ENCODE measurements around the gene CFAP157.

Gene CFAP157

GRCh38 chr9:127706836-127707241 lies at the start of gene CFAP157:
TSS of gene CFAP157 (plus strand) at chr9:127706988. CDS start at chr9:127707032, 44 bp downstream.
- H3K27me3 ChIP-seq (ENCODE audit: control insufficient read depth in 2 of 2, insufficient read depth in 2 of 2, low read length in 2 of 2), result no peaks in the 10 kb centered on the region
- peaks cover 0 to 7% of the 10 kb centered on the region in 2 donors for H3K4me1 ChIP-seq (ENCODE audit: control insufficient read depth in 2 of 2, insufficient read depth in 2 of 2, low read length in 2 of 2)
- H3K36me3 ChIP-seq (ENCODE audit: control insufficient read depth in 2 of 2, insufficient read depth in 2 of 2, low read length in 2 of 2), result no peaks in the 10 kb centered on the region
- no peak within 1 kb of the TSS for H3K4me3 ChIP-seq (ENCODE audit: low read length in 2 of 2)
- H3K27ac ChIP-seq (ENCODE audit: low read depth in 2 of 2, low read length in 2 of 2), result no peak within 1 kb of the TSS
- no peaks in the 10 kb centered on the region for H3K9me3 ChIP-seq (ENCODE audit: control insufficient read depth in 2 of 2, low read length in 2 of 2)
- H3K9ac ChIP-seq (ENCODE audit: low read depth in 1 of 2, low read length in 2 of 2), result no peak within 1 kb of the TSS

- Histone ChIP-seq H3K4me1 (ENCODE audit: control insufficient read depth in 2 of 2, insufficient read depth in 2 of 2, low read length in 2 of 2) (no peaks in the 10 kb centered on the region), H3K36me3 (ENCODE audit: control insufficient read depth in 2 of 2, insufficient read depth in 2 of 2, low read length in 2 of 2) (peaks cover 0 to 9% of the 10 kb centered on the region in 2 donors), H3K27me3 (ENCODE audit: control insufficient read depth in 2 of 2, insufficient read depth in 2 of 2, low read length in 2 of 2) (no peaks in the 10 kb centered on the region), H3K9ac (ENCODE audit: low read depth in 1 of 2, low read length in 2 of 2) (no peak overlapping the region), H3K4me3 (ENCODE audit: low read length in 2 of 2) (no peak overlapping the region), H3K27ac (ENCODE audit: low read depth in 2 of 2, low read length in 2 of 2) (no peak overlapping the region), H3K9me3 (ENCODE audit: control insufficient read depth in 2 of 2, low read length in 2 of 2) (no peaks in the 10 kb centered on the region)
Observed at GRCh38 chr9:127658428-127658827, 48.4 kb upstream of the CFAP157 start.

- Histone ChIP-seq H3K36me3 (ENCODE audit: control insufficient read depth in 2 of 2, insufficient read depth in 2 of 2, low read length in 2 of 2) (peaks cover 0 to 6% of the 10 kb centered on the region in 2 donors), H3K9me3 (ENCODE audit: control insufficient read depth in 2 of 2, low read length in 2 of 2) (no peaks in the 10 kb centered on the region), H3K9ac (ENCODE audit: low read depth in 1 of 2, low read length in 2 of 2) (no peak overlapping the region), H3K27me3 (ENCODE audit: control insufficient read depth in 2 of 2, insufficient read depth in 2 of 2, low read length in 2 of 2) (no peaks in the 10 kb centered on the region), H3K4me1 (ENCODE audit: control insufficient read depth in 2 of 2, insufficient read depth in 2 of 2, low read length in 2 of 2) (peaks cover 0 to 11% of the 10 kb centered on the region in 2 donors), H3K4me3 (ENCODE audit: low read length in 2 of 2) (no peak overlapping the region), H3K27ac (ENCODE audit: low read depth in 2 of 2, low read length in 2 of 2) (peak overlapping the region; percentile 46 to 60)
Observed at GRCh38 chr9:127660886-127661741, 45.7 kb upstream of the CFAP157 start.

GRCh38 chr9:127662617-127663016 lies 44.2 kb upstream of the CFAP157 start:
- peaks cover 0 to 11% of the 10 kb centered on the region in 2 donors for H3K4me1 ChIP-seq (ENCODE audit: control insufficient read depth in 2 of 2, insufficient read depth in 2 of 2, low read length in 2 of 2)
- H3K9me3 ChIP-seq (ENCODE audit: control insufficient read depth in 2 of 2, low read length in 2 of 2), result no peaks in the 10 kb centered on the region
- no peak overlapping the region for H3K4me3 ChIP-seq (ENCODE audit: low read length in 2 of 2)
- no peak overlapping the region for H3K27ac ChIP-seq (ENCODE audit: low read depth in 2 of 2, low read length in 2 of 2)
- no peak overlapping the region for H3K9ac ChIP-seq (ENCODE audit: low read depth in 1 of 2, low read length in 2 of 2)
- H3K36me3 ChIP-seq (ENCODE audit: control insufficient read depth in 2 of 2, insufficient read depth in 2 of 2, low read length in 2 of 2), result peaks cover 0 to 6% of the 10 kb centered on the region in 2 donors
- no peaks in the 10 kb centered on the region for H3K27me3 ChIP-seq (ENCODE audit: control insufficient read depth in 2 of 2, insufficient read depth in 2 of 2, low read length in 2 of 2)

- no peaks in the 10 kb centered on the region for H3K9me3 ChIP-seq (ENCODE audit: control insufficient read depth in 2 of 2, low read length in 2 of 2)
- H3K27me3 ChIP-seq (ENCODE audit: control insufficient read depth in 2 of 2, insufficient read depth in 2 of 2, low read length in 2 of 2), result no peaks in the 10 kb centered on the region
- peak overlapping the region in 1 of 2 donors; percentile 17 for H3K27ac ChIP-seq (ENCODE audit: low read depth in 2 of 2, low read length in 2 of 2)
- no peak overlapping the region for H3K9ac ChIP-seq (ENCODE audit: low read depth in 1 of 2, low read length in 2 of 2)
- H3K4me3 ChIP-seq (ENCODE audit: low read length in 2 of 2), result no peak overlapping the region
- H3K36me3 ChIP-seq (ENCODE audit: control insufficient read depth in 2 of 2, insufficient read depth in 2 of 2, low read length in 2 of 2), result peaks cover 0 to 6% of the 10 kb centered on the region in 2 donors
- peaks cover 0 to 11% of the 10 kb centered on the region in 2 donors for H3K4me1 ChIP-seq (ENCODE audit: control insufficient read depth in 2 of 2, insufficient read depth in 2 of 2, low read length in 2 of 2)
Observed at GRCh38 chr9:127664324-127664677, 42.5 kb upstream of the CFAP157 start.

- H3K4me3 ChIP-seq (ENCODE audit: low read length in 2 of 2), result no peak overlapping the region
- H3K9me3 ChIP-seq (ENCODE audit: control insufficient read depth in 2 of 2, low read length in 2 of 2), result no peaks in the 10 kb centered on the region
- H3K27me3 ChIP-seq (ENCODE audit: control insufficient read depth in 2 of 2, insufficient read depth in 2 of 2, low read length in 2 of 2), result no peaks in the 10 kb centered on the region
- H3K36me3 ChIP-seq (ENCODE audit: control insufficient read depth in 2 of 2, insufficient read depth in 2 of 2, low read length in 2 of 2), result peaks cover 0 to 6% of the 10 kb centered on the region in 2 donors
- H3K4me1 ChIP-seq (ENCODE audit: control insufficient read depth in 2 of 2, insufficient read depth in 2 of 2, low read length in 2 of 2), result peaks cover 0 to 11% of the 10 kb centered on the region in 2 donors
- H3K27ac ChIP-seq (ENCODE audit: low read depth in 2 of 2, low read length in 2 of 2), result peak overlapping the region in 1 of 2 donors; percentile 17
- H3K9ac ChIP-seq (ENCODE audit: low read depth in 1 of 2, low read length in 2 of 2), result no peak overlapping the region
Observed at GRCh38 chr9:127664678-127665507, 41.9 kb upstream of the CFAP157 start.

- peaks cover 0 to 6% of the 10 kb centered on the region in 2 donors for H3K36me3 ChIP-seq (ENCODE audit: control insufficient read depth in 2 of 2, insufficient read depth in 2 of 2, low read length in 2 of 2)
Observed at GRCh38 chr9:127667127-127667844, 39.5 kb upstream of the CFAP157 start.

GRCh38 chr9:127667906-127668305 lies 38.9 kb upstream of the CFAP157 start:
- H3K9ac ChIP-seq (ENCODE audit: low read depth in 1 of 2, low read length in 2 of 2), result no peak overlapping the region
- H3K27ac ChIP-seq (ENCODE audit: low read depth in 2 of 2, low read length in 2 of 2), result no peak overlapping the region
- H3K4me1 ChIP-seq (ENCODE audit: control insufficient read depth in 2 of 2, insufficient read depth in 2 of 2, low read length in 2 of 2), result peaks cover 0 to 11% of the 10 kb centered on the region in 2 donors
- peaks cover 0 to 4% of the 10 kb centered on the region in 2 donors for H3K36me3 ChIP-seq (ENCODE audit: control insufficient read depth in 2 of 2, insufficient read depth in 2 of 2, low read length in 2 of 2)
- H3K4me3 ChIP-seq (ENCODE audit: low read length in 2 of 2), result no peak overlapping the region
- no peaks in the 10 kb centered on the region for H3K9me3 ChIP-seq (ENCODE audit: control insufficient read depth in 2 of 2, low read length in 2 of 2)
- no peaks in the 10 kb centered on the region for H3K27me3 ChIP-seq (ENCODE audit: control insufficient read depth in 2 of 2, insufficient read depth in 2 of 2, low read length in 2 of 2)

More at GRCh38 chr9:127667127-127667844, 39.5 kb upstream of the CFAP157 start:
- Histone ChIP-seq H3K9ac (ENCODE audit: low read depth in 1 of 2, low read length in 2 of 2) (no peak overlapping the region), H3K4me3 (ENCODE audit: low read length in 2 of 2) (no peak overlapping the region), H3K27ac (ENCODE audit: low read depth in 2 of 2, low read length in 2 of 2) (no peak overlapping the region), H3K27me3 (ENCODE audit: control insufficient read depth in 2 of 2, insufficient read depth in 2 of 2, low read length in 2 of 2) (no peaks in the 10 kb centered on the region), H3K4me1 (ENCODE audit: control insufficient read depth in 2 of 2, insufficient read depth in 2 of 2, low read length in 2 of 2) (peaks cover 0 to 11% of the 10 kb centered on the region in 2 donors), H3K9me3 (ENCODE audit: control insufficient read depth in 2 of 2, low read length in 2 of 2) (no peaks in the 10 kb centered on the region)

- H3K27ac ChIP-seq (ENCODE audit: low read depth in 2 of 2, low read length in 2 of 2), result no peak overlapping the region
- no peak overlapping the region for H3K4me3 ChIP-seq (ENCODE audit: low read length in 2 of 2)
- no peaks in the 10 kb centered on the region for H3K4me1 ChIP-seq (ENCODE audit: control insufficient read depth in 2 of 2, insufficient read depth in 2 of 2, low read length in 2 of 2)
- no peaks in the 10 kb centered on the region for H3K27me3 ChIP-seq (ENCODE audit: control insufficient read depth in 2 of 2, insufficient read depth in 2 of 2, low read length in 2 of 2)
- H3K9ac ChIP-seq (ENCODE audit: low read depth in 1 of 2, low read length in 2 of 2), result no peak overlapping the region
- peaks cover 0 to 13% of the 10 kb centered on the region in 2 donors for H3K36me3 ChIP-seq (ENCODE audit: control insufficient read depth in 2 of 2, insufficient read depth in 2 of 2, low read length in 2 of 2)
- no peaks in the 10 kb centered on the region for H3K9me3 ChIP-seq (ENCODE audit: control insufficient read depth in 2 of 2, low read length in 2 of 2)
Observed at GRCh38 chr9:127673234-127673633, 33.6 kb upstream of the CFAP157 start.

Measured in mucosa of rectum (tissue), 2 donors.